ENCODE results near the gene AFG3L2. TPM values are rescaled to one million over a fixed set of nuclear protein-coding genes. Genes with fewer than 3 reads are reported as not detected.

Gene AFG3L2
- total RNA-seq, 1 experiment from 2014 or later = 55.1 TPM

- Mint-ChIP-seq H3K4me3 (ENCODE audit: low read depth, unreplicated experiment) (no peak overlapping the region), H3K27ac (ENCODE audit: unreplicated experiment) (no peak overlapping the region), H3K4me1 (ENCODE audit: low read depth, unreplicated experiment) (no peaks in the 10 kb centered on the region), H3K9me3 (ENCODE audit: low read depth, unreplicated experiment) (no peaks in the 10 kb centered on the region), H3K36me3 (ENCODE audit: insufficient read depth, unreplicated experiment) (no peaks in the 10 kb centered on the region), H3K27me3 (ENCODE audit: unreplicated experiment) (peaks cover 17% of the 10 kb centered on the region)
- TF ChIP-seq CTCF (IDR thresholded peaks at IDR 0.05; ENCODE audit: unreplicated experiment) = no peak
- intact Hi-C loops (cut with micrococcal nuclease; ENCODE audit: unreplicated experiment) = no loop called here
- DNase-seq = no peak
- CTCF ChIA-PET = interaction anchor here (0.6 to 1.6 kb wide), 2 partner anchors 8 to 110 kb away, joined by 3 to 6 read pairs; no protein-coding TSS in a partner anchor
- no TSS peak for BruUV-seq (replicated peaks)
Observed at GRCh38 chr18:12279781-12280531, 97.1 kb downstream of the AFG3L2 start.

Other genes with a start within 250 kb of the AFG3L2 start
- not detected in 2 replicates for gene CIDEA, start 122.9 kb downstream of the AFG3L2 start, total RNA-seq (2022)
- 25.7 and 34.5 TPM in 2 replicates for gene TUBB6, start 69.0 kb downstream of the AFG3L2 start, total RNA-seq (2022)
- 5.8 and 6.8 TPM in 2 replicates for gene PRELID3A, start 30.7 kb upstream of the AFG3L2 start, total RNA-seq (2022)

Measured in Calu3 (cell line).